Stimulated activated CD4-positive, alpha-beta T cell treated with anti-CD3 and anti-CD28 coated beads, Interleukin-2, amount 100 ng/mL, for 48 hours (primary cell): ENCODE data around the gene PTPRG.

Experiments
- DNase-seq, 2 donors: peaks; one replicate each; pipeline ENCODE4 v3.0.0-alpha.2; 2020

The PTPRG gene

GRCh38 chr3:61663356-61664104, 102.2 kb downstream of the PTPRG start:
- no peak for DNase-seq

GRCh38 chr3:61664105-61664482, 102.7 kb downstream of the PTPRG start:
- DNase-seq, result no peak

- DNase-seq, result no peak
Observed at GRCh38 chr3:61665121-61665520, 103.8 kb downstream of the PTPRG start.

- no peak for DNase-seq
Observed at GRCh38 chr3:61665987-61666386, 104.6 kb downstream of the PTPRG start.

- no peak for DNase-seq
Observed at GRCh38 chr3:61666615-61667330, 105.4 kb downstream of the PTPRG start.

GRCh38 chr3:61667383-61667782, 106.0 kb downstream of the PTPRG start:
- no peak for DNase-seq

GRCh38 chr3:61667814-61668213, 106.4 kb downstream of the PTPRG start:
- no peak for DNase-seq

- DNase-seq, result no peak
Observed at GRCh38 chr3:61668317-61668864, 107.0 kb downstream of the PTPRG start.

- no peak for DNase-seq
Observed at GRCh38 chr3:61669203-61669602, 107.8 kb downstream of the PTPRG start.

- DNase-seq, result no peak
Observed at GRCh38 chr3:61669668-61670299, 108.4 kb downstream of the PTPRG start.

GRCh38 chr3:61673651-61674050, 112.3 kb downstream of the PTPRG start:
- no peak for DNase-seq

GRCh38 chr3:61674596-61674995, 113.2 kb downstream of the PTPRG start:
- no peak for DNase-seq

GRCh38 chr3:61679026-61679425, 117.7 kb downstream of the PTPRG start:
- DNase-seq, result no peak

GRCh38 chr3:61680617-61681016, 119.2 kb downstream of the PTPRG start:
- DNase-seq, result no peak

- no peak for DNase-seq
Observed at GRCh38 chr3:61681636-61682035, 120.3 kb downstream of the PTPRG start.

GRCh38 chr3:61682671-61683548, 121.5 kb downstream of the PTPRG start:
- DNase-seq, result no peak

GRCh38 chr3:61683549-61684236, 122.3 kb downstream of the PTPRG start:
- no peak for DNase-seq

- no peak for DNase-seq
Observed at GRCh38 chr3:61684386-61684785, 123.0 kb downstream of the PTPRG start.

- DNase-seq, result no peak
Observed at GRCh38 chr3:61685755-61686154, 124.4 kb downstream of the PTPRG start.

- DNase-seq, result no peak
Observed at GRCh38 chr3:61686228-61686648, 124.9 kb downstream of the PTPRG start.

- no peak for DNase-seq
Observed at GRCh38 chr3:61687206-61687605, 125.8 kb downstream of the PTPRG start.
